Activated naive CD8-positive, alpha-beta T cell (primary cell): ENCODE data around the gene RGMA.

Source experiments
- H3K27ac Mint-ChIP-seq: one replicate; pipeline ENCODE4 v1.8.0; 2021; ENCODE audit warnings: mixed read lengths
- H3K27me3 Mint-ChIP-seq: one replicate; pipeline ENCODE4 v1.8.0; 2021; ENCODE audit warnings: mixed read lengths
- H3K36me3 Mint-ChIP-seq: one replicate; pipeline ENCODE4 v1.8.0; 2021; ENCODE audit warnings: mixed read lengths
- H3K4me1 Mint-ChIP-seq: one replicate; pipeline ENCODE4 v1.8.0; 2021; ENCODE audit warnings: low read depth, mixed read lengths
- H3K4me3 Mint-ChIP-seq: one replicate; pipeline ENCODE4 v1.8.0; 2021; ENCODE audit warnings: mild to moderate bottlenecking, mixed read lengths
- H3K9me3 Mint-ChIP-seq: one replicate; pipeline ENCODE4 v1.8.0; 2021; ENCODE audit warnings: low read depth, mixed read lengths

RGMA gene

GRCh38 chr15:93110502-93111040, 21.6 kb upstream of the RGMA start:
- Mint-ChIP-seq H3K27me3 (peaks cover 32% of the 10 kb centered on the region), H3K9me3 (no peaks in the 10 kb centered on the region), H3K4me3 (no peak overlapping the region), H3K4me1 (no peaks in the 10 kb centered on the region), H3K36me3 (no peaks in the 10 kb centered on the region), H3K27ac (no peak overlapping the region)

DNA sequence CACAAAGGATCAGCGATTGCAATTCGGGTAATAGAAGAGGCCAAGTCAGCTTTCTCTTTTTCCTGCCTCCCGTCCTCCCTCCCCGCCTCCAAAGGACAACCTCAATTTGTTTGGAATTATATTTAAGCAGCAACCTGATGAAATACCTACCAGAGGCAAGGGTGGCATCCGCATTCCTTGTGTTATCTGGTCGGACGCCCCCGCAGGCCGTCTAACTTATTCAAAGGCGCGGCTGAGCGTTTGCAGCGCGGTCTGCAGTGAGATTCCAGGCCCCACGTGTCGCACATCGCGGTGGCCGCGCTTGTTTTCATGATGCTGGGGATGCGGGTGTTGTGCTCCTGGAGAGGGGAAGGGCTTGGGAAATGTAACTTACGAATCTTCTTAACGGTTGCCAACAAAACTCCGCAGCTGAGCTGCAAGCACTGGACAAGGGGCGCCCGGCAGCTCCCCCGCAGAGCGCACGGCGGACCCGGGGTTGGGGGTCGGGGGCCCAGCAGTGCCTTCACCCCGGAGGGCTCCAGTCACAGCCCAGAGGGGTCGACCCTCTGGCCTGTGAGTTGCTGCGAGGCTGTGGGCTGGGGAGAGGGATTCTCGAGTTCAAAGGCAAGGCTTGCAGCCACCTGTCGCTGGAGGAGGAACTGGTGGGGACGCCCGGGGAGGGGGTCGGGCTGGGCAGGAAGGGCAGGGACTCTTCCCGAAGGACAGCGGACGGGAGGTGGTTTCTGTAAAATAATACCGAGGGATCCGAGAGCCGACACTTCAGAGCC, 20.5 kb upstream of the RGMA start:
- Mint-ChIP-seq H3K9me3 (no peaks in the 10 kb centered on the region), H3K27ac (no peak overlapping the region), H3K36me3 (no peaks in the 10 kb centered on the region), H3K4me1 (no peaks in the 10 kb centered on the region), H3K4me3 (no peak overlapping the region), H3K27me3 (peaks cover 32% of the 10 kb centered on the region)

- Mint-ChIP-seq H3K4me3 (no peak overlapping the region), H3K36me3 (no peaks in the 10 kb centered on the region), H3K27me3 (peaks cover 35% of the 10 kb centered on the region), H3K9me3 (no peaks in the 10 kb centered on the region), H3K4me1 (no peaks in the 10 kb centered on the region), H3K27ac (no peak overlapping the region)
Measured at GRCh38 chr15:93107646-93108045, 18.6 kb upstream of the RGMA start.

- Mint-ChIP-seq H3K9me3 (no peaks in the 10 kb centered on the region), H3K27ac (no peak overlapping the region), H3K4me3 (no peak overlapping the region), H3K27me3 (peaks cover 29% of the 10 kb centered on the region), H3K4me1 (no peaks in the 10 kb centered on the region), H3K36me3 (no peaks in the 10 kb centered on the region)
Measured at GRCh38 chr15:93105485-93105884, 16.5 kb upstream of the RGMA start.

GRCh38 chr15:93103823-93104222, 14.8 kb upstream of the RGMA start:
- peaks cover 24% of the 10 kb centered on the region for H3K27me3 Mint-ChIP-seq
- H3K36me3 Mint-ChIP-seq: no peaks in the 10 kb centered on the region
- no peaks in the 10 kb centered on the region for H3K9me3 Mint-ChIP-seq
- H3K4me3 Mint-ChIP-seq: no peak overlapping the region
- no peaks in the 10 kb centered on the region for H3K4me1 Mint-ChIP-seq
- no peak overlapping the region for H3K27ac Mint-ChIP-seq

- H3K9me3 Mint-ChIP-seq: no peaks in the 10 kb centered on the region
- no peak overlapping the region for H3K27ac Mint-ChIP-seq
- H3K27me3 Mint-ChIP-seq: peaks cover 13% of the 10 kb centered on the region
- no peaks in the 10 kb centered on the region for H3K4me1 Mint-ChIP-seq
- H3K36me3 Mint-ChIP-seq: no peaks in the 10 kb centered on the region
- no peak overlapping the region for H3K4me3 Mint-ChIP-seq
Measured at GRCh38 chr15:93102211-93102610, 13.2 kb upstream of the RGMA start.

DNA sequence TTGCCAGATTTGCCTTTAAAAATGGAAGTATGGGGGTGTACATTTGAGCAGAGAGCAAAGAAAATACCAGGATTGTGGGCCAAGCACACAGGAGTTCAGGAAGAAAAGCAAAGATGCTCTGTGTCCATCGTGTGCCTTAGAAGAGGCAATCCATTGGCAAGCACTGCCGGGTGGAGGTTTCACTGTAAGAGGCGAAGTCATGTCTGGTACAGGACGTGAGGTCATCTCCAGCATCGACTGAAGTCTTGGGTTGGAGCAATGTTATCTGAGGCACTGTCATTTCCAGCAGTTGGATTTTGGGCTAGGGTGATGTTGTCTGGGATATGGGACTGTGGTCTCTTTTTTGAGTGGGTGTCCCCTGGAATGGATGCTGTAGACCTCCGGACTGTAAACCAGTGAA, 4.8 kb upstream of the RGMA start:
- H3K27me3 Mint-ChIP-seq: peaks cover 16% of the 10 kb centered on the region
- H3K4me1 Mint-ChIP-seq: peaks cover 5% of the 10 kb centered on the region
- H3K9me3 Mint-ChIP-seq: no peaks in the 10 kb centered on the region
- H3K27ac Mint-ChIP-seq: no peak overlapping the region
- no peak overlapping the region for H3K4me3 Mint-ChIP-seq
- no peaks in the 10 kb centered on the region for H3K36me3 Mint-ChIP-seq

DNA sequence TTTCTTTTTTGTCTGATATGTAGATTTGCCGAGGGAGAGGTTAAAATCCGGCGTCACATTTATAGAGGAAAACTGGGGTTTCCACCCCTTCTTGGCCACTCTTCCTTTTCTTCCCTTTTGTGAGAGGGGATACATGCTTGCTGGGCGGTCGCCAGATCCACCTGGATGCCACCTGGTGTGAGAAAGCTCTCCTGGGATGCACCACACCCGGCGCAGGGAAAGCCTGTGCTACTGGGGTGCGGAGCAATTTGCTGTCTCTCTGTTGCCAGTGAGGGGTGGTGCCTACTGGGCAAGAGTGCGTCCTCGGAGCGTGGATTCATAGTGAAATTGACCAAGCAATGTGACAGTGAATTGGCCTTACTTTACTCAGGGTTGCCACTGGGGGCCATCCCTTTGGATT, 2.5 kb upstream of the RGMA start:
- Mint-ChIP-seq H3K27ac (no peak overlapping the region), H3K4me1 (peaks cover 11% of the 10 kb centered on the region), H3K9me3 (no peaks in the 10 kb centered on the region), H3K36me3 (no peaks in the 10 kb centered on the region), H3K27me3 (peaks cover 31% of the 10 kb centered on the region), H3K4me3 (no peak overlapping the region)

DNA sequence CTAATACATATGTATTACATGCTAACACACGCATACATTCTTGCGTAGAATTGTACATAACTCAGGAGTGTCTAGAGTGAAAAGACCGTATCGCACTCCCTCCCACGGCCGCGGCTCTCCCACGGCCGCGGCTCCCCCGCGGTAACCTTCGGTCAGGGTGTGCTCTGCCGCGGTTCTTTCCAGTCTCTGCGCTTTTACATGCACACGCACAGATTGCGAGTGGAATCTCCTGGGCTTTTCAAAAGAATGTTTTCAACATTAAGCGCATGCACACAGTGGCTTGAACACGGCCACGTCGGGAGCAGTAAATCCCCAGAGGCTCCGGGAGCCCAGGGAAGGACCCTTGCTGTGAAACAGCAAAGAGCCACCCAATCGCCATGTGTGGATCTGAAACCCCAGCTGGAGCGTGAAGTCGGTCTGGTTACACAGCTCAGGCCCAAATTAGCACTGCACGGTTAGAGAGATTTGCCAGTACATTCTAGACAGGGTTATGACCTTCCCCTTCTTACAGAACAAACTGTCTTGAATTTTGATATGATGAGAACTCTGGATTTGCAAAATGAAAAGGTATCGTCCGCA, 805 bp upstream of the RGMA start:
- H3K4me3 Mint-ChIP-seq: peak overlapping the region; percentile 79

DNA sequence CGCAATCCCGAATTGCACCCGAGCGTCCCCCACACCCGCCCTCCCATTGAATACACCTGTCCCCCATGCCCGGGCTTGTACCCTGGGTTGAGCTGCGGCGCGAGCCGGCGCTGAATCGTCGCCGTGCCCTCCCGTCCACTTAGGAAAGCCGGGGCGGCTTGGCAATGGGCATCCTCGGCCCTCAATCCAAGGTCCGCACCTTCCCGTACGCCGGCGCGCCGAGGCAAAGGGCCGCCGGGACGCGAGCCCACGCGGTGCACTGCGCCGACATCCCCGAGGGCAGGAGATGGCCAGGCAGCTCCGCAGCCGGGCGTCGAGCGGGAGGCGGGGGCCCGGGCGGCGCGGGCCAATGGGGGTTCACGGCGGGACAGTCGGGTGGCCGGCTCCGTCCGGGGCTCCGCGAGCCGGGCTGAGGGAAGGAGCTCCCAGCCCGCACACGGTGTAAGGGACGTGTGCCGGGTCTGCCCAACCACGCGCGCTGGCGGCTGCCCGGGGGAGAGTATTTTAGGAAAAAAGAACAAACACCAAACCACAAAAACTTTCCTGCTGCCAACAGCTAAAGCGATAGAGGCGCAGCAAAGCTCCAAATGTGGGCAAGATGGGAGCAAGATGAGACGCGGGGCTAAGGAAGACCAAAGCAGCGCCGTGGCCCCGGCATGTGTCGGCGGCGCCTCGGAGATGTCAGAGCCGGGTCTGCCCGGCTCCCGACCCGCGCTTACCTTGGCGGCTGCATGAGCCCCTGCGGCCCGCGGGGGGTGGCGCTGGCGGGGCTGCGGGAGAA, 621 bp downstream of the RGMA start:
- Mint-ChIP-seq H3K27ac (no peak overlapping the region), H3K4me3 (peak overlapping the region; percentile 89), H3K27me3 (peaks cover 47% of the 10 kb centered on the region), H3K4me1 (peaks cover 11% of the 10 kb centered on the region), H3K36me3 (no peaks in the 10 kb centered on the region), H3K9me3 (no peaks in the 10 kb centered on the region)

More for the DNA sequence above, 805 bp upstream of the RGMA start:
- Mint-ChIP-seq H3K27me3 (peaks cover 39% of the 10 kb centered on the region), H3K27ac (no peak overlapping the region), H3K9me3 (no peaks in the 10 kb centered on the region), H3K4me1 (peaks cover 11% of the 10 kb centered on the region), H3K36me3 (no peaks in the 10 kb centered on the region)

GRCh38 chr15:93087825-93088199, 1.2 kb downstream of the RGMA start:
- peaks cover 11% of the 10 kb centered on the region for H3K4me1 Mint-ChIP-seq
- no peaks in the 10 kb centered on the region for H3K36me3 Mint-ChIP-seq
- H3K27ac Mint-ChIP-seq: no peak overlapping the region
- H3K27me3 Mint-ChIP-seq: peaks cover 50% of the 10 kb centered on the region
- H3K4me3 Mint-ChIP-seq: peak overlapping the region; percentile 89
- no peaks in the 10 kb centered on the region for H3K9me3 Mint-ChIP-seq

- no peaks in the 10 kb centered on the region for H3K9me3 Mint-ChIP-seq
- H3K36me3 Mint-ChIP-seq: no peaks in the 10 kb centered on the region
- H3K27ac Mint-ChIP-seq: no peak overlapping the region
- H3K27me3 Mint-ChIP-seq: peaks cover 54% of the 10 kb centered on the region
- peaks cover 11% of the 10 kb centered on the region for H3K4me1 Mint-ChIP-seq
- peak overlapping the region; percentile 35 for H3K4me3 Mint-ChIP-seq
Measured at GRCh38 chr15:93086791-93087190, 2.2 kb downstream of the RGMA start.

DNA sequence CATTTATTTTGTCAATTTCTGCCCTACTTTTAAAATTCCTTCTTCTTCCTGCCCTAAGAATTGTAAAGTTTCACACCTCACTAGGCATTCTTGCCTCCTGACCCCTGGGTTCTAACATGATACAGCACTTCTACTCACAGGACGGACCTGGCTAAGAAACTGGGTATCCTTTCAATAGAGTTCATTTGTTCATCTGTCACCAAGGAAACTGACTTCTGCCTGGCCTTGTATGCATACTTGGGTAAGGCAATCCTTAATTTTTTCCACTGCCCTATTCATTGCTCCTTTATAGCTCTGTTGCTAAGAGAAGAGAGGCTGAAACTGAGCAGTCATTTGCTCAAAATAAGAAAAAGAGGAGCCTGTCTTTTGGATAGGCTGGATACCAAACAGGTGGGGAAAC, 3.3 kb downstream of the RGMA start:
- H3K4me3 Mint-ChIP-seq: no peak overlapping the region
- H3K27me3 Mint-ChIP-seq: peaks cover 53% of the 10 kb centered on the region
- no peaks in the 10 kb centered on the region for H3K36me3 Mint-ChIP-seq
- H3K9me3 Mint-ChIP-seq: no peaks in the 10 kb centered on the region
- peaks cover 11% of the 10 kb centered on the region for H3K4me1 Mint-ChIP-seq
- no peak overlapping the region for H3K27ac Mint-ChIP-seq

DNA sequence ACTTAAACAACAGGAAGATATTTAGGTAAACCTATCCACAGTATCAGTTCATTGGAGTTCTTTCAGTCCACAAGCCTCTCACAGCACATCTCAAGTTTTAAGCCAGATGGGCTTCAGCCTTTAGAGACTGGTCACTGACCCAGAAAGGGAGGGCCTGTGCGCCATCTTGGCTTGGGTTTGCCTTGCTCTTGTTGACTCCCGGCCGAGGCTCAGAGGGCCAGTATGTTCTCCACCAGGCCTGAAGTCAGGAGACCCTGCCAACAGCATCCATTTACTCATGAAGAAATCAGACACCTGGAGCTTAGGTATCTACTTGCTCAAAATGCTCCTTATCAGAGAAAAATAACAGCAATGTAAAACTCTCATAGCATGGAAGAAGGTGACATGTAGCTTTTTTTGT, 6.2 kb downstream of the RGMA start:
- H3K27me3 Mint-ChIP-seq: peaks cover 40% of the 10 kb centered on the region
- H3K4me3 Mint-ChIP-seq: no peak overlapping the region
- H3K9me3 Mint-ChIP-seq: no peaks in the 10 kb centered on the region

GRCh38 chr15:93081399-93081798, 7.6 kb downstream of the RGMA start:
- H3K36me3 Mint-ChIP-seq: no peaks in the 10 kb centered on the region
- H3K4me1 Mint-ChIP-seq: no peaks in the 10 kb centered on the region
- no peaks in the 10 kb centered on the region for H3K9me3 Mint-ChIP-seq
- H3K4me3 Mint-ChIP-seq: no peak overlapping the region
- H3K27ac Mint-ChIP-seq: no peak overlapping the region
- H3K27me3 Mint-ChIP-seq: peaks cover 30% of the 10 kb centered on the region

More for the DNA sequence above, 6.2 kb downstream of the RGMA start:
- Mint-ChIP-seq H3K4me1 (peaks cover 5% of the 10 kb centered on the region), H3K27ac (no peak overlapping the region), H3K36me3 (no peaks in the 10 kb centered on the region)
